Esophagus squamous epithelium (tissue), 5 donors: ENCODE measurements around the gene FGD3. TPM values are rescaled to one million over a fixed set of nuclear protein-coding genes. Genes with fewer than 3 reads are reported as not detected.

Experiments used
- DNase-seq: peaks from one replicate; lab custom pipeline; 2025; lab: John Stamatoyannopoulos, UW
- H3K27ac ChIP-seq, 4 donors: fragments of 200-600 bp; sonication (generic); one replicate each; pipeline ENCODE4 v1.5.1; 2016 to 2019; ENCODE audit warnings: mild to moderate bottlenecking in 1 of 4
- H3K27me3 ChIP-seq, 4 donors: fragments of 200-600 bp; sonication (generic); 1 replicate in 3 of 4; 2 replicates in 1 of 4; pipeline versions ENCODE4 v1.5.1 to v1.6.0; 2017 to 2021; ENCODE audit warnings: antibody characterized with exemption in 1 of 4
- H3K36me3 ChIP-seq, 3 donors: fragments of 200-600 bp; sonication (generic); one replicate each; pipeline ENCODE4 v1.5.1; 2016 to 2019
- H3K4me1 ChIP-seq, 3 donors: fragments of 200-600 bp; sonication (generic); one replicate each; pipeline ENCODE4 v1.5.1; 2017 to 2019
- H3K4me3 ChIP-seq, 4 donors: fragments of 200-600 bp; sonication (generic); 1 replicate in 3 of 4; 2 replicates in 1 of 4; pipeline ENCODE4 v1.5.1; 2016 to 2019; ENCODE audit warnings: mild to moderate bottlenecking in 2 of 4, moderate library complexity in 1 of 4
- H3K9me3 ChIP-seq, 3 donors: fragments of 200-600 bp; sonication (generic); one replicate each; pipeline ENCODE4 v1.5.1; 2016 to 2019
- CTCF ChIP-seq, 6 experiments: fragments of 450-650 bp in 4 of 6; fragments of 200-600 bp in 2 of 6; sonication (generic) in 2 of 6; IDR thresholded peaks; one replicate each; pipeline ENCODE4 v1.5.1; 2016 to 2019; ENCODE audit warnings: antibody characterized with exemption in 6 of 6, mild to moderate bottlenecking in 4 of 6, moderate library complexity in 4 of 6
- POLR2A ChIP-seq, 4 donors: fragments of 450-650 bp; IDR thresholded peaks; one replicate each; pipeline ENCODE4 v1.6.1; 2017; ENCODE audit warnings: antibody characterized with exemption in 4 of 4, mild to moderate bottlenecking in 4 of 4, moderate library complexity in 3 of 4
- WGBS, 2 donors: methylation state at CpG; one replicate each; pipeline ENCODE4 v1.1.5; 2018; 5-methylcytosine and 5-hydroxymethylcytosine counted together
- intact Hi-C: fragments of 100-400 bp; cut with DNase I; formaldehyde crosslinking; loops from one replicate; pipeline ENCODE4 v1.15.0; 2022
- total RNA-seq, 4 donors: library from RNA; depleted of rRNA; stranded (reverse); fragments of >200 nt; gene quantifications; one replicate each; pipeline ENCODE4 v1.1.0, GENCODE V29; 2016
- donor health status: DM: yes; HTN: yes; CAD: no.

Gene FGD3
- total RNA-seq, 4 donors from 2014 or later: 2.4 to 6.5 (median 4.9) TPM

- no peaks in the 10 kb centered on the region for H3K27me3 ChIP-seq
- 36 to 76% methylated on average over 2 of the region's 2 CpGs for WGBS, 2 donors
- no peak overlapping the region for H3K27ac ChIP-seq
- intact Hi-C loops: no loop called here
- TF ChIP-seq CTCF (IDR thresholded peaks at IDR 0.05): no peak
- no peak for TF ChIP-seq POLR2A (IDR thresholded peaks at IDR 0.05)
- peaks cover 0 to 6% (median 0%) of the 10 kb centered on the region in 3 donors for H3K36me3 ChIP-seq
- H3K4me1 ChIP-seq: peaks cover 2 to 32% (median 3%) of the 10 kb centered on the region in 3 donors
- peaks cover 0 to 14% (median 9%) of the 10 kb centered on the region in 3 donors for H3K9me3 ChIP-seq
- DNase-seq: no peak
- H3K4me3 ChIP-seq: no peak overlapping the region
Observed at GRCh38 chr9:92979283-92980056, 32.1 kb downstream of the FGD3 start.

- Histone ChIP-seq H3K4me1 (peaks cover 0 to 27% (median 3%) of the 10 kb centered on the region in 3 donors), H3K27me3 (no peaks in the 10 kb centered on the region), H3K4me3 (no peak overlapping the region), H3K27ac (no peak overlapping the region), H3K36me3 (peaks cover 0 to 6% (median 0%) of the 10 kb centered on the region in 3 donors), H3K9me3 (peaks cover 0 to 19% (median 9%) of the 10 kb centered on the region in 3 donors)
- intact Hi-C loops: no loop called here
- no peak for TF ChIP-seq POLR2A (IDR thresholded peaks at IDR 0.05)
- no peak for TF ChIP-seq CTCF (IDR thresholded peaks at IDR 0.05)
- WGBS, 2 donors: 48 to 60% methylated on average over 7 of the region's 7 CpGs
- no peak for DNase-seq
Observed at GRCh38 chr9:92980085-92980745, 32.9 kb downstream of the FGD3 start.

GRCh38 chr9:92982130-92982529 lies 34.8 kb downstream of the FGD3 start:
- no peaks in the 10 kb centered on the region for H3K36me3 ChIP-seq
- no peak overlapping the region for H3K4me3 ChIP-seq
- peaks cover 0 to 19% (median 9%) of the 10 kb centered on the region in 3 donors for H3K9me3 ChIP-seq
- no peak overlapping the region for H3K27ac ChIP-seq
- intact Hi-C loops: no loop called here
- peaks cover 0 to 30% (median 3%) of the 10 kb centered on the region in 3 donors for H3K4me1 ChIP-seq
- H3K27me3 ChIP-seq: no peaks in the 10 kb centered on the region
- TF ChIP-seq POLR2A (IDR thresholded peaks at IDR 0.05) (no peak), CTCF (IDR thresholded peaks at IDR 0.05) (no peak)
- WGBS, 2 donors: 82 to 90% methylated on average over 2 of the region's 2 CpGs
- DNase-seq: no peak

GRCh38 chr9:92983984-92984589 lies 36.8 kb downstream of the FGD3 start:
- TF ChIP-seq CTCF (IDR thresholded peaks at IDR 0.05) (no peak), POLR2A (IDR thresholded peaks at IDR 0.05) (no peak)
- H3K4me3 ChIP-seq: no peak overlapping the region
- no peak for DNase-seq
- peaks cover 0 to 19% (median 9%) of the 10 kb centered on the region in 3 donors for H3K9me3 ChIP-seq
- intact Hi-C loops: no loop called here
- H3K36me3 ChIP-seq: no peaks in the 10 kb centered on the region
- WGBS, 2 donors: 58 to 60% methylated on average over 2 of the region's 2 CpGs
- H3K27me3 ChIP-seq: no peaks in the 10 kb centered on the region
- H3K4me1 ChIP-seq: peaks cover 0 to 27% (median 11%) of the 10 kb centered on the region in 3 donors
- no peak overlapping the region for H3K27ac ChIP-seq
